ENCODE data around the gene NUTF2.
"Not testable (repeated sequence)": the region's sequence is repeated elsewhere in the genome, so short reads cannot be mapped to it uniquely, and the experiment has no call there.

NUTF2 gene

DNA sequence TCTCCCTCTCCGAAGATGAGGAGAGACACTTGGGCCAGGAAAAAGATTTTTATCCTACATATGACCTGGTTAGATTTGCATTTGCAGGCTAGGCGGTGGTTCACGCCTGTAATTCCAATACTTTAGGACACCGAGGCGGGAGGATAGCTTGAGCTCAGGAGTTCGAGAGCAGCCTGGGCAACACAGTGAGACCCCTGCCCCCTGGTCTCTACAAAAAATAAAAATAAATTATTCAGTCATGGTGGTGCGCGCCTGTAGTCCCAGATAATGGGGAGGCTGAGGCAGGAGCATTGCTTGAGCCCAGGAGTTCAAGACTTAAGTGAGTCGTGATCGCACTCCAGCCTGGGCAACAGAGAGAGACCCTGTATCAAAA lies 12.5 kb upstream of the NUTF2 start:
- TF ChIP-seq, protein P1, sequence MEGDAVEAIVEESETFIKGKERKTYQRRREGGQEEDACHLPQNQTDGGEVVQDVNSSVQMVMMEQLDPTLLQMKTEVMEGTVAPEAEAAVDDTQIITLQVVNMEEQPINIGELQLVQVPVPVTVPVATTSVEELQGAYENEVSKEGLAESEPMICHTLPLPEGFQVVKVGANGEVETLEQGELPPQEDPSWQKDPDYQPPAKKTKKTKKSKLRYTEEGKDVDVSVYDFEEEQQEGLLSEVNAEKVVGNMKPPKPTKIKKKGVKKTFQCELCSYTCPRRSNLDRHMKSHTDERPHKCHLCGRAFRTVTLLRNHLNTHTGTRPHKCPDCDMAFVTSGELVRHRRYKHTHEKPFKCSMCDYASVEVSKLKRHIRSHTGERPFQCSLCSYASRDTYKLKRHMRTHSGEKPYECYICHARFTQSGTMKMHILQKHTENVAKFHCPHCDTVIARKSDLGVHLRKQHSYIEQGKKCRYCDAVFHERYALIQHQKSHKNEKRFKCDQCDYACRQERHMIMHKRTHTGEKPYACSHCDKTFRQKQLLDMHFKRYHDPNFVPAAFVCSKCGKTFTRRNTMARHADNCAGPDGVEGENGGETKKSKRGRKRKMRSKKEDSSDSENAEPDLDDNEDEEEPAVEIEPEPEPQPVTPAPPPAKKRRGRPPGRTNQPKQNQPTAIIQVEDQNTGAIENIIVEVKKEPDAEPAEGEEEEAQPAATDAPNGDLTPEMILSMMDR (conservative IDR thresholded peaks at IDR 0.05; ENCODE audit: control insufficient read depth, insufficient read depth, low read depth, low read length) = no peak
- H3K4me3 ChIP-seq (ENCODE audit: control insufficient read depth, low read depth, low read length) = peak overlapping the region; percentile 83
- no peak for DNase-seq (ENCODE audit: low read depth)

DNA sequence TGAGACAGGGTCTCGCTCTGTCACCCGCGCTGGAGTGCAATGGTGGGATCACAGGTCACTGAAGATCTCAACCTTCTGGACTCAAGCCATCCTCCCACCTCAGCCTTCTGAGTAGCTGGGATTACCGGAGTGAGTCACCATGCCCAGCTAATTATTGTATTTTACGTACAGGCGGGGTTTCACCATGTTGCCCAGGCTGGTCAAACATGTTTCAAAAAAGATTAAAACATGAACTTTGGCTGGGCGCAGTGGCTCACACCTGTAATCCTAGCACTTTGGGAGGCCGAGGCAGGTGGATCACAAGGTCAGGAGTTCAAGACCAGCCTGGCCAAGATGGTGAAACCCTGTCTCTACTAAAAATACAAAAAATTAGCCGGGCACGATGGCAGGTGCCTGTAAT lies 9.5 kb upstream of the NUTF2 start:
- H3K4me3 ChIP-seq (ENCODE audit: control insufficient read depth, low read depth, low read length) = not testable (repeated sequence)

DNA sequence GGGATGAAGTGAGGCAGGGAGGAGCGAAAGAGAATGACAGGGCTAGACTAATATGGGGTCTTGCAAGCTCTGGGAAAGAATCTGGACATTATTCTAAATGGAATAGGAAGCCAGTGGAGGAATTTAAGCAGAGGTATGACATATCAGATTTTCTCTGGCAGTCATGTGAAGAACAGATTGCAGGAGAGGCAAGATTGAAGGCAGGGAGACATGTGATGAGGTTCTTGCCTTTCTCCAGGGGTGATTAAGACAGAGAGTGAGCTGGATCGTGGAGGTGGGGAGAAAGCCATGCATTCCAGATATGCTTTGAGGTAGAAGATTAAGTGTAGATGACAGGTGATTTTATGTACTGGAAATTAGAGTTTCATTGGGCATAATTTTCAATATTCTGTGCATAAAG lies 8.9 kb upstream of the NUTF2 start:
- DNase-seq (ENCODE audit: low read depth) = no peak
- TF ChIP-seq, protein P1 (conservative IDR thresholded peaks at IDR 0.05; ENCODE audit: control insufficient read depth, insufficient read depth, low read depth, low read length) = no peak
- no peak overlapping the region for H3K4me3 ChIP-seq (ENCODE audit: control insufficient read depth, low read depth, low read length)

More for the DNA sequence above, 9.5 kb upstream of the NUTF2 start:
- not testable (repeated sequence) for DNase-seq (ENCODE audit: low read depth)

DNA sequence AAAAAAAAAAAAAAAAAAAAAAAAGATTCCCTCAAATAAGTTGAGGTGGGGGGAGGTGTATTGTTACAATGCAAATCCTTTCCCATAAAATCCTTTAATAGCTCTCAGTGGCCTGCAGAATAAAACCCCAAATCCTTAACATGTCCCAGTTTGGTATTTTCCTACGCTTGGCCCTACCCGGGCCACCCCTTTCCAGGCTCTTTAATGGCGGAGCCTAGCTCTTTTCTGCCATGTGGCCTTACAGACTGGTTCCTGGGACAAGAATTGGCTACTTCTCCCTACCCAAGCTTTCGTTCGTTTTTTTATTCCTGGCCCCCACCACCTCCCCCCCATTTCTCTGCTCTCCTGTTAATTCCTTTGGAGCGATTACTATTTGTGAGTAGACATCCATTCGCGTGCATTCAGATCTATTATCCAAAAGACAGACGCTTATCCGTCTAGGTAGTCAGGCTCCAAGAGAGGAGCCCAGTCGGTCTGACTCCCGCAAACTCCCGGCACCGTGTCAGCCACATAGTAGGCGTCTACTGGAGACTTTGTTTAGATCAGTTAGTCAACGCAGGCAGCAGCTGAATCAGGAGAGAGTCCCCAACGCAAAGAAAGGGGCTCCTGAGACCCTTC lies 5.4 kb upstream of the NUTF2 start:
- no peak for DNase-seq (ENCODE audit: low read depth)
- H3K4me3 ChIP-seq (ENCODE audit: control insufficient read depth, low read depth, low read length) = peak overlapping the region; percentile 93
- TF ChIP-seq, protein P1 (conservative IDR thresholded peaks at IDR 0.05; ENCODE audit: control insufficient read depth, insufficient read depth, low read depth, low read length) = no peak

DNA sequence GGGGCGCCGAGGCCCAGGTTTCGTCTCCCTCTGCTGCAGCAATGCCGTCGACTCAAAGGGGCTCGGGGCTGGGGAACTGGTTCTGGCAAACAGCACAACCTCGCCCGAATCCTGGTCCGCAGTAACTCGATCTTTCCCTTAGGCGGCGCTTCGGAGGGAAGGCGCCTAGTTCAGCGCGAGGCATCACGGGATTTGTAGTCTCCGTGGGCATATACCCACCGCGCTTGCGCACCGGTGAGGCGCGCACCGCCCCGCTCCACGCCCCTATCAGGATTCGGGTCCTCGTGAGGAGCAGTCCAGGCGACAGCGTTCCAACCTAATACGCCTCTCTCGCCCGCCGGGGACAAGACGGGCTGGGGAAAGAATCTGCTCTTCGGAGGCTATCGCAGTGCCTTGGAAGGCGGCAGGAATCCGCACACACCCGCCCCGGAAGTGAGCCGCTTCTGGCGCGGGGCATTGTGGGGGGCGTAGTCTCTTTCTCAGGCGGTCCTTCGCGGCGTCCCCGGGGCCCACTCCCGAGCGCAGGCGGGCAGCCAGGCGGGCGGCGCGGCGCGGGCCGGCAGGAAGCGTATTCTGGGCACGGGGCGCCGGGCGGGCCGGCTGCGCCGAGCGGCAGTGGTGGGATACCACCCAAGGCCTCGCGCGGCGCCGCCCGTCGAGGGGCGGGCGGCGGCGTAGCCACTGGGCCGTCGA lies 4.8 kb upstream of the NUTF2 start, which contains the start of gene THAP11:
TSS of gene THAP11 (plus strand) at position 505 of the 693 bp plus-strand sequence. CDS start 235 bp downstream, outside the sequence.
- TF ChIP-seq, protein P1 (conservative IDR thresholded peaks at IDR 0.05; ENCODE audit: control insufficient read depth, insufficient read depth, low read depth, low read length) = peak; percentile 77
- peak; percentile 93 for DNase-seq (ENCODE audit: low read depth)
- peak within 1 kb of the TSS; percentile 93 for H3K4me3 ChIP-seq (ENCODE audit: control insufficient read depth, low read depth, low read length)

DNA sequence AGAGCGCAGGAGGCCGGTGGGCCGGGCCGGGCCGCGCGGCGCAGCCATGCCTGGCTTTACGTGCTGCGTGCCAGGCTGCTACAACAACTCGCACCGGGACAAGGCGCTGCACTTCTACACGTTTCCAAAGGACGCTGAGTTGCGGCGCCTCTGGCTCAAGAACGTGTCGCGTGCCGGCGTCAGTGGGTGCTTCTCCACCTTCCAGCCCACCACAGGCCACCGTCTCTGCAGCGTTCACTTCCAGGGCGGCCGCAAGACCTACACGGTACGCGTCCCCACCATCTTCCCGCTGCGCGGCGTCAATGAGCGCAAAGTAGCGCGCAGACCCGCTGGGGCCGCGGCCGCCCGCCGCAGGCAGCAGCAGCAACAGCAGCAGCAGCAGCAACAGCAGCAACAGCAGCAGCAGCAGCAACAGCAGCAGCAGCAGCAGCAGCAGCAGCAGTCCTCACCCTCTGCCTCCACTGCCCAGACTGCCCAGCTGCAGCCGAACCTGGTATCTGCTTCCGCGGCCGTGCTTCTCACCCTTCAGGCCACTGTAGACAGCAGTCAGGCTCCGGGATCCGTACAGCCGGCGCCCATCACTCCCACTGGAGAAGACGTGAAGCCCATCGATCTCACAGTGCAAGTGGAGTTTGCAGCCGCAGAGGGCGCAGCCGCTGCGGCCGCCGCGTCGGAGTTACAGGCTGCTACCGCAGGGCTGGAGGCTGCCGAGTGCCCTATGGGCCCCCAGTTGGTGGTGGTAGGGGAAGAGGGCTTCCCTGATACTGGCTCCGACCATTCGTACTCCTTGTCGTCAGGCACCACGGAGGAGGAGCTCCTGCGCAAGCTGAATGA lies 4.0 kb upstream of the NUTF2 start:
- peak overlapping the region; percentile 60 for H3K4me3 ChIP-seq (ENCODE audit: control insufficient read depth, low read depth, low read length)
- TF ChIP-seq, protein P1 (conservative IDR thresholded peaks at IDR 0.05; ENCODE audit: control insufficient read depth, insufficient read depth, low read depth, low read length) = peak; percentile 24
- peak; percentile 45 for DNase-seq (ENCODE audit: low read depth)

DNA sequence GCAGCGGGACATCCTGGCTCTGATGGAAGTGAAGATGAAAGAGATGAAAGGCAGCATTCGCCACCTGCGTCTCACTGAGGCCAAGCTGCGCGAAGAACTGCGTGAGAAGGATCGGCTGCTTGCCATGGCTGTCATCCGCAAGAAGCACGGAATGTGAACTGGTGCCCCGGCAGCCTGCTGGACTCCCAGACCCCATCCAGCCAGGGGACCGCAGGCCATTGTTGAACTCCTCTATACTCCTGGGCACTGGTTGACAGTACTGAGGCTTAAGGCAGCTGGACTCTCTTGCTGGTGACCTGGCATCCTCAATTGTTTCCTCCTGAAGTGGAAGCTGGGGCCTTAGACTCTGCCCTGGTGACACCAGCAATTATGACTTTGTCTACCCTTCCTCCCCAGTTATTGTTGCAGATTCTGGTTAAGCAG lies 3.4 kb upstream of the NUTF2 start:
- no peak for DNase-seq (ENCODE audit: low read depth)
- H3K4me3 ChIP-seq (ENCODE audit: control insufficient read depth, low read depth, low read length) = peak overlapping the region; percentile 60
- TF ChIP-seq, protein P1 (conservative IDR thresholded peaks at IDR 0.05; ENCODE audit: control insufficient read depth, insufficient read depth, low read depth, low read length) = no peak
